Esophagus muscularis mucosa (tissue), 4 donors: ENCODE measurements around the gene DAND5. TPM values are rescaled to one million over a fixed set of nuclear protein-coding genes. Genes with fewer than 3 reads are reported as not detected.
A peak's percentile ranks its signal among the peaks of the same experiment; 100 is the strongest.
"Not testable (repeated sequence)": the region's sequence is repeated elsewhere in the genome, so short reads cannot be mapped to it uniquely, and the experiment has no call there.

Source experiments
- DNase-seq: peaks from one replicate; pipeline ENCODE4 v3.0.0-alpha.2; 2017; ENCODE audit errors: extremely low spot score
- H3K27ac ChIP-seq, 4 donors: fragments of 200-600 bp; sonication (generic); replicated peaks in 1 of 4; 1 replicate in 3 of 4; 2 replicates in 1 of 4; pipeline ENCODE4 v1.5.1; 2016 to 2019; ENCODE audit warnings: mild to moderate bottlenecking in 1 of 4
- H3K27me3 ChIP-seq, 4 donors: fragments of 200-600 bp; sonication (generic); one replicate each; pipeline versions ENCODE4 v1.5.1 to v1.6.0; 2016 to 2019
- H3K36me3 ChIP-seq, 4 donors: fragments of 200-600 bp; sonication (generic); one replicate each; pipeline ENCODE4 v1.5.1; 2016 to 2019
- H3K4me1 ChIP-seq, 4 donors: fragments of 200-600 bp; sonication (generic); one replicate each; pipeline ENCODE4 v1.5.1; 2016 to 2019
- H3K4me3 ChIP-seq, 4 donors: fragments of 200-600 bp; sonication (generic); 1 replicate in 2 of 4; 2 replicates in 2 of 4; pipeline ENCODE4 v1.5.1; 2016 to 2019; ENCODE audit warnings: mild to moderate bottlenecking in 4 of 4, moderate library complexity in 1 of 4
- H3K9me3 ChIP-seq, 4 donors: fragments of 200-600 bp; sonication (generic); 1 replicate in 3 of 4; 2 replicates in 1 of 4; pipeline ENCODE4 v1.5.1; 2016 to 2019
- CTCF ChIP-seq, 3 experiments: fragments of 200-600 bp in 2 of 3; fragments of 450-650 bp in 1 of 3; sonication (generic) in 2 of 3; IDR thresholded peaks; one replicate each; pipeline ENCODE4 v1.5.1; 2017 to 2019; ENCODE audit warnings: antibody characterized with exemption in 3 of 3, mild to moderate bottlenecking in 2 of 3, moderate library complexity in 1 of 3
- EP300 ChIP-seq: sonication (generic); formaldehyde crosslinking; IDR thresholded peaks from one replicate; pipeline ENCODE4 v1.6.1; 2017; ENCODE audit warnings: antibody characterized with exemption
- POLR2A ChIP-seq: fragments of 450-650 bp; IDR thresholded peaks from one replicate; pipeline ENCODE4 v1.6.1; 2017; ENCODE audit warnings: antibody characterized with exemption, moderate library complexity, mild to moderate bottlenecking, low read depth
- POLR2AphosphoS5 ChIP-seq, 2 donors: sonication (generic); formaldehyde crosslinking; IDR thresholded peaks; one replicate each; pipeline ENCODE4 v1.6.1; 2017; ENCODE audit warnings: antibody characterized with exemption in 2 of 2
- WGBS: methylation state at CpG from one replicate; pipeline ENCODE4 v1.1.5; 2018; 5-methylcytosine and 5-hydroxymethylcytosine counted together
- intact Hi-C: fragments of 100-400 bp; cut with DNase I; formaldehyde crosslinking; loops from one replicate; pipeline ENCODE4 v1.15.1; 2023
- total RNA-seq, 4 donors: library from RNA; depleted of rRNA; stranded (reverse); fragments of >200 nt; gene quantifications; one replicate each; pipeline versions ENCODE4 v1.1.0 to v1.2.1, GENCODE V29; 2016

DAND5 gene
- total RNA-seq, 4 donors from 2014 or later: 0.19 to 0.83 (median 0.29) TPM; not detected in 1

- DNase-seq: no peak
- peak overlapping the region; percentile 41 to 96 (median 53) for H3K27ac ChIP-seq
- peaks cover 28 to 71% (median 66%) of the 10 kb centered on the region in 4 donors for H3K36me3 ChIP-seq
- 12% methylated on average over 7 of the region's 11 CpGs for WGBS
- no peak overlapping the region for H3K4me3 ChIP-seq
- intact Hi-C loops: no loop called here
- H3K4me1 ChIP-seq: peaks cover 39 to 67% (median 51%) of the 10 kb centered on the region in 4 donors
- no peaks in the 10 kb centered on the region for H3K9me3 ChIP-seq
- TF ChIP-seq POLR2A (no peak), POLR2AphosphoS5 (IDR thresholded peaks at IDR 0.05) (no peak), EP300 (no peak), CTCF (IDR thresholded peaks at IDR 0.05) (no peak)
- no peaks in the 10 kb centered on the region for H3K27me3 ChIP-seq
These were observed 16.1 kb upstream of the DAND5 start for GRCh38 chr19:12953138-12953798.

DNA sequence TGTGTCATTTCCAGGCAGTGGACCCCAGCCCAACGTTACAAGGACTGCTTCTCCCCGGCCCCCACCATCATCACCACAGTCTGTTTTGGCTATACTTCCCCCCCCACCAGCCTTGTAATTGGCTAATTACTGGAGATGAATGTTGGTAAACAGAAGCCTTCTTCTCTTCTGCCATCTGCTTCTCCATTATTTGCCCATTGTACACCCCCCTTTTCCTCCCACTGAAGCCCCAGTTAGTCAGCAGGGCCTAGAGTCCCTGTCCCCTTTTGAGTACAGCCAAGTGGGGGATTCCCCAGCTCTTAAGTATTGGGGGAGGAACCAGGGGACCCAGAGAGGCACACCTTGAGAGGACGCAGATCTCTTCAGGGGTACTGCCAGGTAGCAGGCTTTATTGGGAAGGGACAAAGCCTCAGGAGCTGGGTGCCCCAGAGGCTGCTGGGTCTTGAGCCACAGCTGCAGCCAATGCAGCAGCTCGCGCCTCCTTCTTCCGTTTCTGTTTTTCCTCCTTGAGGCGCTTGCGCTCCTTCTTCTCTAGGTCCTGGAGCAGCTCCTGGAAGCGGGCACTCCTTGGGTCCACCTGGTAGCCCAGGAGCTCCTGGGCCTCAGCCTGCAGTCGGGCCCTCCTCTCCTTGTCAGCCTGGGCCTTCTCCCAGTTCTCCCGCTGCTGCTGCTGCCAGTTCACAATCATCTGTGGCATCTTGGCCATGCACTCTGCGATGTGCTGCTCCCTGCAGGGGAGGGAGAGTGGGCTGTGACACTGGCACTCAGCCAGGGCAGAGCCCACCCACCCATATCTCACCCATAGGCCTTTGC, 15.4 kb upstream of the DAND5 start:
- Histone ChIP-seq H3K27ac (peak overlapping the region in 3 of 4 donors; percentile 45 to 96 (median 61)), H3K4me3 (no peak overlapping the region), H3K9me3 (no peaks in the 10 kb centered on the region), H3K36me3 (peaks cover 21 to 64% (median 59%) of the 10 kb centered on the region in 4 donors), H3K4me1 (peaks cover 39 to 61% (median 51%) of the 10 kb centered on the region in 4 donors), H3K27me3 (no peaks in the 10 kb centered on the region)
- DNase-seq: no peak
- WGBS: 54% methylated on average over 11 of the region's 12 CpGs
- intact Hi-C loops: no loop called here
- TF ChIP-seq CTCF (IDR thresholded peaks at IDR 0.05) (no peak), EP300 (no peak)

- 63% methylated on average over 1 of the region's 1 CpG for WGBS
- no peaks in the 10 kb centered on the region for H3K9me3 ChIP-seq
- H3K27me3 ChIP-seq: no peaks in the 10 kb centered on the region
- intact Hi-C loops: no loop called here
- H3K4me1 ChIP-seq: peaks cover 39 to 61% (median 51%) of the 10 kb centered on the region in 4 donors
- H3K27ac ChIP-seq: peak overlapping the region in 2 of 4 donors; percentile 45 to 96
- DNase-seq: no peak
- TF ChIP-seq CTCF (IDR thresholded peaks at IDR 0.05): no peak
- no peak for TF ChIP-seq POLR2AphosphoS5 (IDR thresholded peaks at IDR 0.05)
- H3K36me3 ChIP-seq: peaks cover 15 to 58% (median 53%) of the 10 kb centered on the region in 4 donors
- no peak overlapping the region for H3K4me3 ChIP-seq
These were observed 14.8 kb upstream of the DAND5 start for GRCh38 chr19:12954612-12954962.

DNA sequence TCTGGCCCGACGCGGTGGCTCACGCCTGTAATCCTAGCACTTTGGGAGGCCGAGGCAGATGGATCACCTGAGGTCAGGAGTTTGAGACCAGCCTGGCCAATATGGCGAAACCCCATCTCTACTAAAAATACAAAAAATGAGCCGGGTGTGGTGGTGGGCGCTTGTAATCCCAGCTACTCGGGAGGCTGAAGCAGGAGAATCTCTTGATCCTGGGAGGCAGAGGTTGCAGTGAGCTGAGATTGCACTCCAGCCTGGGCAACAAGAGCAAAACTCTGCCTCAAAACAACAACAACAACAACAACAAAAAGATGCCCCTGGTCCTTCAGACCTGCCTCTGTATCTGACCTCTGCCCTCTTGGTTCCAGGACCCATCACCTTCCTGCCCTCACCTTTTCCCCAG, 13.8 kb upstream of the DAND5 start:
- Histone ChIP-seq H3K36me3 (peaks cover 5 to 48% (median 43%) of the 10 kb centered on the region in 4 donors), H3K4me3 (peak overlapping the region in 3 of 4 donors; percentile 84 to 98 (median 94)), H3K4me1 (peaks cover 39 to 61% (median 51%) of the 10 kb centered on the region in 4 donors), H3K27ac (peak overlapping the region; percentile 89 to 96 (median 91))
- DNase-seq, H3K27me3 ChIP-seq, intact Hi-C loops, H3K9me3 ChIP-seq: not testable (repeated sequence)
- 83% methylated on average over 9 of the region's 9 CpGs for WGBS

- Histone ChIP-seq H3K4me1 (peaks cover 39 to 61% (median 51%) of the 10 kb centered on the region in 4 donors), H3K4me3 (peak overlapping the region; percentile 84 to 98 (median 92)), H3K27me3 (no peaks in the 10 kb centered on the region), H3K9me3 (no peaks in the 10 kb centered on the region), H3K36me3 (peaks cover under 1 to 44% (median 39%) of the 10 kb centered on the region in 4 donors), H3K27ac (peak overlapping the region; percentile 89 to 96 (median 91))
- intact Hi-C loops: no loop called here
- 72% methylated on average over 12 of the region's 12 CpGs for WGBS
- TF ChIP-seq POLR2AphosphoS5 (IDR thresholded peaks at IDR 0.05) (no peak), EP300 (no peak), POLR2A (no peak), CTCF (IDR thresholded peaks at IDR 0.05) (no peak)
- DNase-seq: no peak
These were observed 13.4 kb upstream of the DAND5 start for GRCh38 chr19:12955996-12956395.
